ENCODE data around the gene ETV3L.
"Not testable (repeated sequence)": the region's sequence is repeated elsewhere in the genome, so short reads cannot be mapped to it uniquely, and the experiment has no call there.

Gene ETV3L

DNA sequence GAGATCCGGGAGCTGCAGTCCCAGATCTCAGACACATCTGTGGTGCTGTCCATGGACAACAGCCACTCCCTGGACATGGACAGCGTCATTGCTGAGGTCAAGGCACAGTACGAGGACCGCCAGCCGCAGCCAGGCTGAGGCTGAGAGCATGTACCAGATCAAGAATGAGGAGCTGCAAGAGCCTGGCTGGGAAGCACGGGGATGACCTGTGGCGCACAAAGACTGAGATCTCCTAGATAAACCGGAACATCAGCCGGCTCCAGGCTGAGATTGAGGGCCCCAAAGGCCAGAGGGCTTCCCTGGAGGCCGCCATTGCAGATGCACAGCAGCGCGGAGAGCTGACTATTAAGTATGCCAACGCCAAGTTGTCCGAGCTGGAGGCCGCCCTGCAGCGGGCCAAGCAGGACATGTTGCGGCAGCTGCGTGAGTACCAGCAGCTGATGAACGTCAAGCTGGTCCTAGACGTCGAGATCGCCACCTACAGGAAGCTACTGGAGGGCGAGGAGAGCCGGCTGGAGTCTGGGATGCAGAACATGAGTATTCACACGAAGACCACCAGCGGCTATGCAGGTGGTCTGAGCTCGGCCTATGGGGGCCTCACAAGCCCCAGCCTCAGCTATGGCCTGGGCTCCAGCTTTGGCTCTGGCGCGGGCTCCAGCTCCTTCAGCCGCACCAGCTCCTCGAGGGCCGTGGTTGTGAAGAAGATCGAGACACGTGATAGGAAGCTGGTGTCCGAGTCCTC is 25.5 kb downstream of the ETV3L start:
- DNase-seq: peak; percentile 26

DNA sequence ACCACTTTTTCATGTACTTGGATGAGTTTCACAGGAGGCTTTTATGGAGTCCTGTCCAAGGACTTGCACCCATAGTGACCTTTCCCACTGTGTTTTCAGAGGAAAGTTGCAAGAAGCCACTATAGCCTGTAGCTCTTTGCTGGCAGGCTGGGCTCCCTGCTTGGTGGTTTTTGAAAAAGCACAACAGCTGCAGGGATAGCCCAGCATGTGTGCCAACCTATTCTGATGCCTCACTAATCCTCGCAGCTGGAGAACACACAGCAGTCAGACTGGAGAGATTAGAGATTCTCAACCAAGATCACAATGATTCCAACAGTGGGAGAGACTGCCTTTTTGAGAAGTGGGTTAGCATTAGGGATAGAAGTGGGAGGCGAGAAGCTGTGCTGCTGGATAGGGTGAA is 30.0 kb downstream of the ETV3L start:
- DNase-seq: no peak

DNA sequence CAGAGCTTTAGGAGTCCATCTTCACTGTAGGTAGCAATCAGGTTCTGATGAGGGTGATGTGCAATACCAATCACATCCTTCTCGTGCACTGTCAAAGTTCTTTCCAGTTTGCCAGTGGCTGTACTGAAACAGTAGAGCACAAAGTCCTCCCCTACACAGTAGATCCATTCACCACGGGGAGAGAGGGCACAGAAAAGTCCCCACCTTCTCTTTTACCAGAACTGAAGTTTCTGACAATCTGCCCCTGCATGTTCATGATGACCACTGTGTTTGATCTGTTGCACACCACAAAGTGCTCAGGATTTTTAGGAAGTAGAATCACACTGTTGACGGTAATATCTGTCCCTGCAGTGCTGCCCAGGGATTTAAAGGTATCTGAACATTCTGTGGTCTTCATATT is 40.4 kb downstream of the ETV3L start:
- not testable (repeated sequence) for DNase-seq

DNA sequence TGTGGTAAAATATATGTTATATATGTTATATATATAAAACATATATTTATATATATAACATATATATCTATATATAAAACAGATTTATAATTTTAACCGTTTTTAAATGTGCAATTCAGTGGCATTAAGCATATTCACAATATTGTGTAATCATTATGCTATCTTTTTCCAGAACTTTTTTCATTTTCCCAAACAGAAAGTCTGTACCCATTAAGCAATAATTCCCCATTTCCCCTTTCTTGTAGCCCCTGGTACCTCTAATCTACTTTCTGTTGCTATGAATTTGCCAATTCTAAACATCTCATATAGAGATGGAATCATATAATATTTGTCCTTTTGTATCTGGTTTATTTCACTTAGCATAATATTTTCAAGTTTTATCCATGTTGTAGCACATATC is 43.3 kb downstream of the ETV3L start:
- no peak for DNase-seq

DNA sequence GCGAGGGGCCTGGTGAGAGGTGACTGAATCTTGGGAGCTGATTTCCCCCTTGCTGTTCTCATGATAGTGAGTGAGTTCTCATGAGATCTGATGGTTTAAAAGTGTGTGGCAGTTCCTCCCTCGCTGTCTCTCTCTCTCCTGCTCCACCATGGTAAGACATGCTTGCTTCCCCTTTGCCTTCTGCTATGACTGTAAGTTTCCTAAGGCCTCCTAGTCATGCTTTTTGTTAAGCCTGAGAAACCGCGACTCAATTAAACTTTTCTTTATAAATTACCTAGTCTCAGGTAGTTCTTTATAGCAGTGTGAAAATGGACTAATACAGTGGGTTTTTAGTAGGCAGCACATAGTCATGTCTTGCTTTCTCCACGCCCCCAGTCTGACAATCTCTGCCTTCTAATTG is 43.9 kb downstream of the ETV3L start:
- not testable (repeated sequence) for DNase-seq

DNA sequence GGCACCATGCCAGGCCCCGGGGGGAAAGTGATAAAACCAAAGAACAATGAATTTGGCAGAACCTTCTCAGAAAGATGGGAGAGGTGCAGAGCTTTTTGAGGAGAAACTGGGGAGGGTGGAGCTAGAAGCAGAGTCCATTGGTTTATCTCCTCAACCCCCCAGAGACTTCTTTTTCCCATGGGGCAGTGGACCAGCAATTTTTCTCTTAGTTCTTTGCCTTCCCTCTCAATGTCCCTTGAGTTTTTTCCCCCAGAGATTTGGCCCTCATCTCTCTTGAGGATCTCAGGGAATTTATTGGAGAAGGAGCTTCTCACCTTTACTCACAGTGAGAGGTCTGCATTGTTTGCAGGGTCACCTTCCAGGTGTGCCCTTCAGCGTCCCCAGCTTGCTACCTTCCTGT is 48.8 kb downstream of the ETV3L start:
- no peak for DNase-seq

DNA sequence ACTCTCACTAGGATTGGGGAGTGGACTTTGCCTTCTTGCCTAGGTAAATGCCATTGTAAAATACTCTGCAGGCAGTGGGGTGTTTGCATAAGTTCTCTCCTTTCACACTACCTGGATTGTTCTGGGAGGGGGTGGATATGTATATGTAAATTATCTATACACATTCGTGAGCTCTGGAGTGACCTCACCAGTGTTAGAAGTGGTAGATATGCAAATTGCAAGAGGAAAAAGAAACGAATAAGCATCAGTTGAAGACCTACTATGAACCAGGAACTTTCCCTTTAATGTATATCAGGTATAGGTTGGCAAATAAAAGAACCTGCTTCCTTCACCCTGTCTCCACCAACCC is 52.6 kb downstream of the ETV3L start:
- no peak for DNase-seq

DNA sequence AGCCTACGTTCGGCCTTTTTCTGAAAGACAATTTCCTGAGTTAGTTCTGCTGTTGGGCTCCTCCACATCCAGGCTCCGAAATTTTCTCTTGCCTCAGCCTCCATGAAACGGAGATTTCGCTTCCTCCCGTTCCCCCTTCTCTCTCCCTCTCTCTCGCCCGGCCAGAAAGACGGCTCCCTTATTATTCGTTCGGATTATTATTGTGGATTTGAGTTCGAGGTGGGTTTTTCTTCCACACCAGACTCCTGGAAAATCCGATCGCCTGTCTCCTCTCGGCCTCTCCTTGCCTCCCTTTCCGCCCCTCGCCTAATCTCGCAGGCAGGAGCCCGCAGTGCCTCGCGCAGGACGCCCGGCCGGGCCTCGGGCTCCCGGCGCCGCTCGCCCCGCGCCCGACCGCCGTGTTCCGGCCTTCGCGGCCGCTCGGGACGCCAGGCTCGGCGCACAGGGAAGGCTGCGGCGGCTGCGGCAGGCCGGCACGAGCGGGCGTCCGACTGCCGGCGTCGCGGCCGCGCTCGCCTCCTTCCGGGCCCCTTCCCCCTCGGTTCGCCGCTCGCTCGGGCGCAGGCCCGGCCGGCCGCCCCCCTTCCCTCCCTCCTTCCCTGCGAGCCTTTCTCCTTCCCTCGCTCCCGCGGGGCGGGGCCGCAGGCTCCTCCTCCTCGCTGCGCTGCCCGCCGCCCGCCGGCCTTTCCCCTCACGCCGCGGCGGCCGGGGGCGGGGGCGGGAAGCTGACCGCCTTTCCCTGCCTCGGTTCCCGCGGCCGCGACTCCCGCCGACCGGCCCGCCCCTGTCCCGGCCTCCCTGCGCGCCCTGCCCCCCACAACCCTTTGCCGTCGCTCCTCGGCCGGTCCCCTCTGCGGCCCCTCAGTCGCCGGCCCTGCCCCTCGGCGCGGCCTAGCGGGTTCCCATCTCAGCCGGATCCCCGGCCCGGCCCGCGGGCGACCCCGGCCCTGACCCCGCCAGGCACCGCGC is 54.1 kb downstream of the ETV3L start, which contains the start of gene ARHGEF11:
ARHGEF11 (minus strand) TSS at position 493 of the 969 bp plus-strand sequence. CDS start 1,412 bp downstream, outside the sequence.
- DNase-seq: peak; percentile 14

DNA sequence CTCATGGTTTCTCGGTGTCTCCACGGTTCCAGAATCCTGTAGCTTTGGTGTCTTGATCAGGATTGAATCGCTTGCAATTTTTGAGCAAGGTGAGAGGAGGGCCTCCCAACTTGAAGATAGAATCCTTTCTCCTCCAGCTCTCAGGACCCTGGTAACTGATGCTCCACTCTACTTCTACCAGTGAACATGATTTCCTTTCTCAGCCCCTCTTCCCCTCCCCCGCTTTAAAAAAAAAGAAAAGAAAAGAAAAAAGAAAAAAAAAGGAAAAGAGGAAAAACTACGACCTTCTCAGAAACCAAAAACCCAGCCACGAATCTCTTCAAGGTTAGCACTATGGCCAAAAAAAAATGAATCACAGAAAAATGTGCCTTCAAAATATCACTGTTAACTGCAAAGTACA is 55.3 kb downstream of the ETV3L start:
- DNase-seq: no peak

DNA sequence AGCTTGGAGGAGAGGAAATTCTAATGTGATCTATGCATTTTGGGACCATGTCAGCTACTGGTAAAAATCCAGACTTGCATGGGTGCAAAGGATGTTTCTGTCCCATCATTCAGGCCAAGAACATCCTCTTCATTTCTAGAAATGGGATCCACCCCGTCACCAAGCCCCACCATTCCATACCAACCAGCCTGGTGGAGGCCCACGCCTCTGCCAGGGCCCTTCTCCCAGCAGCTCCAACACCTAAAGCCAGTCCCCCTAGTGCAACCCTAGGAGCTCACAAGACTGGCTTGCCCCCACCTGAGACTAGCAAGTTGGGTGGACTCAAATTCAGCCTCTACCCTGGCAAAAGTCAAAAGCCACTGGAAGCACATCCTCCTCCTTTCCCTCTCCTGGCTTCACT is 55.9 kb downstream of the ETV3L start:
- no peak for DNase-seq

DNA sequence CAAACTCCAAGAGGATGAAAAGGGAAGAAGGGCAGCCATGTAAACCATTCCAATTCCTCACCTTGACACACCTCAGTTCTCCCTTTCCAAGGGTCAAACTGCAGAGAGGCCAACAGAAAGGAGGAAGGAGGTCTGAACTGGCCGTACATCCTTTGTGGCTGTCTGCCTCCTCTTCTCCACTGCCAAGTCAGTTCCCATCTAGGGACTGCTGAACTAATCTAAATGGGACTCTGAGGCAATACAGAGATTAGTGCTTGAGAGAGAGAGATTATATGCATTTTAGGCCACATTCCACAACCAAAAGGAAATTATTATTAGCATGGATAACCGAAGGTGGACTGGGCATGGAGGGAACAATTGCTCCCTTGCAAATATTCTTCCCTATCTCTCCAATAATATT is 56.8 kb downstream of the ETV3L start:
- DNase-seq: no peak
